Testis (tissue), 3 donors: ENCODE data around the gene OR5AR1. TPM values are rescaled to one million over a fixed set of nuclear protein-coding genes. Genes with fewer than 3 reads are reported as not detected.

Source experiments
- DNase-seq: peaks from one replicate; pipeline ENCODE4 v3.0.0-alpha.2; 2019
- H3K27ac ChIP-seq, 2 donors: fragments of 200-600 bp; sonication (generic); one replicate each; pipeline ENCODE4 v1.5.1; 2019
- H3K27me3 ChIP-seq: fragments of 200-600 bp; sonication (generic); one replicate; pipeline ENCODE4 v1.5.1; 2019
- H3K36me3 ChIP-seq: fragments of 200-600 bp; sonication (generic); one replicate; pipeline ENCODE4 v1.5.1; 2017; ENCODE audit warnings: low read depth; ENCODE audit errors: missing control alignments
- H3K4me1 ChIP-seq: fragments of 200-600 bp; sonication (generic); one replicate; pipeline ENCODE4 v1.5.1; 2019
- H3K4me3 ChIP-seq, 2 donors: fragments of 200-600 bp; sonication (generic); one replicate each; pipeline ENCODE4 v1.5.1; 2017 to 2019
- H3K9me3 ChIP-seq: fragments of 200-600 bp; sonication (generic); one replicate; pipeline ENCODE4 v1.5.1; 2017
- POLR2A ChIP-seq: fragments of 450-650 bp; IDR thresholded peaks from one replicate; pipeline ENCODE4 v1.6.1; 2017; ENCODE audit warnings: antibody characterized with exemption, mild to moderate bottlenecking, moderate library complexity
- WGBS, 2 donors: methylation state at CpG; one replicate each; pipeline ENCODE4 v1.1.5; 2018; 5-methylcytosine and 5-hydroxymethylcytosine counted together
- intact Hi-C: fragments of 100-400 bp; cut with DNase I; formaldehyde crosslinking; loops from one replicate; pipeline ENCODE4 v1.15.1; 2023; ENCODE audit warnings: low total_unique reads
- polyA plus RNA-seq: library from polyadenylated mRNA; stranded (reverse); fragments of 350-450 nt; fragmentation: Illumina TruSeq; extraction: RNeasy Lipid Tissue Mini Kit (QIAGEN cat#74804); gene quantifications from one replicate; pipeline ENCODE4 v1.2.3, GENCODE V29; 2014; ENCODE audit warnings: low read depth, low replicate concordance; ENCODE audit not compliant: insufficient read depth
- total RNA-seq, 2 donors: library from RNA; depleted of rRNA; stranded (reverse); fragments of >200 nt; gene quantifications; one replicate each; pipeline ENCODE4 v1.2.3, GENCODE V29; 2016
- TF ChIP-seq, protein P1 (sequence below), 3 experiments: fragments of 450-650 bp in 2 of 3; fragments of 200-600 bp in 1 of 3; sonication (generic) in 1 of 3; IDR thresholded peaks; one replicate each; pipeline ENCODE4 v1.5.1; 2016 to 2019; ENCODE audit warnings: antibody characterized with exemption in 3 of 3, mild to moderate bottlenecking in 2 of 3, moderate library complexity in 1 of 3

OR5AR1 gene
- total and polyA plus RNA-seq, 3 donors from 2014 or later: not detected

GRCh38 chr11:56693428-56693827, 29.9 kb downstream of the OR5AR1 start:
- intact Hi-C loops: no loop called here
- 84 to 93% methylated on average over 2 of the region's 2 CpGs for WGBS, 2 donors

DNA sequence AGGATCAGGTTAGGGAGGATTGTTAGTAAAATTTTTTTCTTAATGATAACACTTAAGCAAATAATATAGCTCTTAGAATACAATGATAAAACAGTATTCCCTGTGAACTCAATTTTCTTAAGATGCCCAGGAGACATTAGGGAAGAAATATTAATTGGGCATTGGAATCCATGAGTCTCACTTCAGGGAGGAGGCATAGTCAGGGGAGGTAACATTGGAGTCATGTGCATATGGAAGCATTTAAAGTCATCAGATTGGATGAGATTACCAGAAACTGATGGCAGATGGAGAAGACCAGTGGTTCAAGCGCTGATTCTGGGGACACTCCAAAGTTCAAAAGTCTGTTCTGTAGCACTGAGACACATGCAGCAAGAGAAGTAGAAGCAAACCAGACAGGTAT, 35.3 kb downstream of the OR5AR1 start, which contains the start of gene OR9G1:
TSS of gene OR9G1 (plus strand) at position 301 of the 400 bp plus-strand sequence. CDS start 1,293 bp downstream, outside the sequence.
- no peak for DNase-seq
- Histone ChIP-seq H3K36me3 (no peaks in the 10 kb centered on the region), H3K27ac (no peak within 1 kb of the TSS), H3K4me3 (no peak within 1 kb of the TSS), H3K27me3 (no peaks in the 10 kb centered on the region), H3K9me3 (no peaks in the 10 kb centered on the region), H3K4me1 (no peaks in the 10 kb centered on the region)
- 80 to 88% methylated on average over 1 of the region's 1 CpG for WGBS, 2 donors
- intact Hi-C loops: no loop called here
- no peak for TF ChIP-seq POLR2A
- TF ChIP-seq, protein P1, sequence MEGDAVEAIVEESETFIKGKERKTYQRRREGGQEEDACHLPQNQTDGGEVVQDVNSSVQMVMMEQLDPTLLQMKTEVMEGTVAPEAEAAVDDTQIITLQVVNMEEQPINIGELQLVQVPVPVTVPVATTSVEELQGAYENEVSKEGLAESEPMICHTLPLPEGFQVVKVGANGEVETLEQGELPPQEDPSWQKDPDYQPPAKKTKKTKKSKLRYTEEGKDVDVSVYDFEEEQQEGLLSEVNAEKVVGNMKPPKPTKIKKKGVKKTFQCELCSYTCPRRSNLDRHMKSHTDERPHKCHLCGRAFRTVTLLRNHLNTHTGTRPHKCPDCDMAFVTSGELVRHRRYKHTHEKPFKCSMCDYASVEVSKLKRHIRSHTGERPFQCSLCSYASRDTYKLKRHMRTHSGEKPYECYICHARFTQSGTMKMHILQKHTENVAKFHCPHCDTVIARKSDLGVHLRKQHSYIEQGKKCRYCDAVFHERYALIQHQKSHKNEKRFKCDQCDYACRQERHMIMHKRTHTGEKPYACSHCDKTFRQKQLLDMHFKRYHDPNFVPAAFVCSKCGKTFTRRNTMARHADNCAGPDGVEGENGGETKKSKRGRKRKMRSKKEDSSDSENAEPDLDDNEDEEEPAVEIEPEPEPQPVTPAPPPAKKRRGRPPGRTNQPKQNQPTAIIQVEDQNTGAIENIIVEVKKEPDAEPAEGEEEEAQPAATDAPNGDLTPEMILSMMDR (IDR thresholded peaks at IDR 0.05): no peak

More at GRCh38 chr11:56693428-56693827, 29.9 kb downstream of the OR5AR1 start:
- H3K36me3 ChIP-seq: no peaks in the 10 kb centered on the region
- no peaks in the 10 kb centered on the region for H3K4me1 ChIP-seq
- no peak overlapping the region for H3K4me3 ChIP-seq
- no peaks in the 10 kb centered on the region for H3K9me3 ChIP-seq
- TF ChIP-seq, protein P1 (IDR thresholded peaks at IDR 0.05): no peak
- TF ChIP-seq POLR2A: no peak
- no peaks in the 10 kb centered on the region for H3K27me3 ChIP-seq
- H3K27ac ChIP-seq: no peak overlapping the region
- no peak for DNase-seq

- intact Hi-C loops: no loop called here
- 69 to 70% methylated on average over 10 of the region's 10 CpGs for WGBS, 2 donors
- no peaks in the 10 kb centered on the region for H3K4me1 ChIP-seq
- no peaks in the 10 kb centered on the region for H3K27me3 ChIP-seq
- no peak for DNase-seq
- TF ChIP-seq POLR2A: no peak
- TF ChIP-seq, protein P1 (IDR thresholded peaks at IDR 0.05): no peak
- no peaks in the 10 kb centered on the region for H3K9me3 ChIP-seq
- no peaks in the 10 kb centered on the region for H3K36me3 ChIP-seq
- H3K27ac ChIP-seq: no peak overlapping the region
- H3K4me3 ChIP-seq: no peak overlapping the region
These were observed 36.9 kb downstream of the OR5AR1 start for GRCh38 chr11:56700242-56700913.

DNA sequence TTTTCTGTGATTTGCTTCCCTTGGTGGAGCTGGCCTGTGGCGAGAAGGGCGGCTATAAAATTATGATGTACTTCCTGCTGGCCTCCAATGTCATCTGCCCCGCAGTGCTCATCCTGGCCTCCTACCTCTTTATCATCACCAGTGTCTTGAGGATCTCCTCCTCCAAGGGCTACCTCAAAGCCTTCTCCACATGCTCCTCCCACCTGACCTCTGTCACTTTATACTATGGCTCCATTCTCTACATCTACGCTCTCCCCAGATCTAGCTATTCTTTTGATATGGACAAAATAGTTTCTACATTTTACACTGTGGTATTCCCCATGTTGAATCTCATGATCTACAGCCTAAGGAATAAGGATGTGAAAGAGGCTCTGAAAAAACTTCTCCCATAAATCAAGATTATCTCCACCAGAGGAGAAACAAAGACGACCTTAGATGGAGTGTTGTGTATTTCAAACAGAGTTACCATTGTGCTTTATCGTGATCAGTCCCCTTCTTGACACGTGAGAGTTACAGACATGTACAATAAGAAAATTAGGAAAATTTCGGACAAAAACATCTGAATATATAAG, 37.5 kb downstream of the OR5AR1 start:
- Histone ChIP-seq H3K4me3 (no peak overlapping the region), H3K27ac (no peak overlapping the region), H3K27me3 (no peaks in the 10 kb centered on the region), H3K9me3 (no peaks in the 10 kb centered on the region), H3K4me1 (no peaks in the 10 kb centered on the region), H3K36me3 (no peaks in the 10 kb centered on the region)
- no peak for TF ChIP-seq POLR2A
- TF ChIP-seq, protein P1 (IDR thresholded peaks at IDR 0.05): no peak
- 55 to 62% methylated on average over 8 of the region's 8 CpGs for WGBS, 2 donors
- no peak for DNase-seq
- intact Hi-C loops: no loop called here
